ENCODE measurements around the gene PIK3R6.

Gene PIK3R6, protein sequence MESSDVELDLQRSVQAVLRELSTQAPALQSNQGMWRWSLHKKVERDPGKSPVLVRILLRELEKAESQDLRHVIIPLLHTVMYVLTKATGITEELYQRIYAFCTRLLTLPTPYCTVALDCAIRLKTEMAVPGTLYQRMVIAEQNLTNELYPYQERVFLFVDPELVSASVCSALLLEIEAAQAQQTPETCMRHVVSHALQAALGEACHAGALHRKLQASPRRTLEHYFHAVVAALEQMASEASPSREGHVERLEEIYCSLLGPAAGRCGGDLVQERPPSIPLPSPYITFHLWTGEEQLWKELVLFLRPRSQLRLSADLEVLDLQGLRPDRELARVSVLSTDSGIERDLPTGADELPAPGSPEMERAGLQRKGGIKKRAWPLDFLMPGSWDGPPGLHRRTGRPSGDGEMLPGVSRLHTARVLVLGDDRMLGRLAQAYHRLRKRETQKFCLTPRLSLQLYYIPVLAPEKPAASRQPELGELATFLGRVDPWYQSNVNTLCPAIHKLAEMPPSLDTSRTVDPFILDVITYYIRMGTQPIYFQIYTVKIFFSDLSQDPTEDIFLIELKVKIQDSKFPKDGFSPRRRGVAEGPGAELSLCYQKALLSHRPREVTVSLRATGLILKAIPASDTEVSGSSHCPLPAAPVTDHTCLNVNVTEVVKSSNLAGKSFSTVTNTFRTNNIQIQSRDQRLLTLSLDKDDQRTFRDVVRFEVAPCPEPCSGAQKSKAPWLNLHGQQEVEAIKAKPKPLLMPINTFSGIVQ

DNA sequence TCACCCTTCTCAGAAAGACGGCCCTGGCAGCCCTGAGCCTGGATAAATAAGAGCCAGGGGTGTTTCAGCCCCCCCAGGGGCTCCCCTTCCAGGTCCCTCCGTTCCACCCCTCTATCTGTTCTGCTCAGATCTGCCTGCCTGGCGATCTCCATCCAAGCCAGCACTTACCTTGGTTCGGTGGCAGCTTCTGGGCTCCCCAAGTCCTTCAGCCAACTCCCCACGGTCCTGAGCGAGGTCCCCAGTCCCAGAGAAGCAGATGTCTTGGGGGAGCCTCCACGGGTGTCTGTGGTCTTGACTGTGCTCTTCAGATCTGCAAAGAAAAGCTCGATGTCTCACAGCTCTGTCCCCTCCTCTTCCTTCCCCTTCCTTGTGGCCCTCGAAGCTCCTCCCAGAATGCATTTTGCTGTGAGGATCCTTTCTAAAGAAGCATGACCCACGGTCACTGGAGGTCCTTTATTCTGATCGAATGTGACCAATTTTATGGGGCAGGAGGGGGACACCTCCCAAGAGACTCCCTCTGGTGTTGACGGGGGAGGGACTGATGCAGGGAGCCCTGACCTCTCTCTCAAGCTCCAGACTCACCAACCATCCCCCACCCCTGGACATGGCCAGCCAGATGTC is at the start of gene PIK3R6:
Gene PIK3R6 (minus strand): TSS at position 314 of the 621 bp plus-strand sequence. CDS start 17,880 bp downstream, outside the sequence.
- no peak for DNase-seq (ENCODE audit: low read depth)

DNA sequence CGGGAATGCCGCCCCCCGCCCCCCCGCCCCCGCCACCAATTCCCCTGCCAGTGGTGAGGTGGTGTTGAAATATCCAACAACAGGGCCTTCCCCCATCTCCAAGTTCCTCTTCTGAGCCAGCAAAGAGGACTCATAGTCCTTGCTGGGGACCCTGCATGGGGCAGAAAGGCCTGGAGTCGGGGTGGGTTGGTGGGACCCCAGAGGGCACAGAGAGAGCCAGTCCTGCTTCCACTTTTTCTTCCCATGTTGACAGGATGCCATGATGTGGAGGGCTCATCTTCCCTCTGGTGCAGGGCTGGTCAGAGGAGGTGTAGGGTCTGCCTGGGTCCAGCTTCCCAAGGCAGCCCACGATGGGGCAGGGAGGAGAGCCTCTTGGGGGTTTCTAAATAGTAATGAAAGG is 49.0 kb upstream of the PIK3R6 start:
- no peak for DNase-seq (ENCODE audit: low read depth)

DNA sequence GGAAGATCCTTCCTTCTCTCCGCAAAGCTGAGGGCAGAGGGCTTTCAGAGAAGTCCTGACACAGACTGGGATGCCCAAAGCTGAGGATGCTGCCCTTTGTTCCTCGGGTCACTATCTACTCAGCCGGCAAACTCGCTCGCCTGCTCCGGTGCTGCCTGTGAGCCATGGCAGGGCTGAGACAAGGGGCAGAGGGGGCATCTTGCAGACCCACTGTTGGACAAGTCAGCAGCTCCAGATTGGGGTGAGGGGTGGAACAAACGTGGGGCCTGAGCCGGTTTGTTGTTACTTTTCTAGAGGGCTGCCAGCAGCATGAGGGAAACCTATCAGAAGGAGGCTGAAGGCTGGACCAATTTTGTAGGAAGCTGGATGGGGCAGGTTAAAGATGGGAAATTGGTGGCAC is 47.1 kb upstream of the PIK3R6 start:
- no peak for DNase-seq (ENCODE audit: low read depth)

DNA sequence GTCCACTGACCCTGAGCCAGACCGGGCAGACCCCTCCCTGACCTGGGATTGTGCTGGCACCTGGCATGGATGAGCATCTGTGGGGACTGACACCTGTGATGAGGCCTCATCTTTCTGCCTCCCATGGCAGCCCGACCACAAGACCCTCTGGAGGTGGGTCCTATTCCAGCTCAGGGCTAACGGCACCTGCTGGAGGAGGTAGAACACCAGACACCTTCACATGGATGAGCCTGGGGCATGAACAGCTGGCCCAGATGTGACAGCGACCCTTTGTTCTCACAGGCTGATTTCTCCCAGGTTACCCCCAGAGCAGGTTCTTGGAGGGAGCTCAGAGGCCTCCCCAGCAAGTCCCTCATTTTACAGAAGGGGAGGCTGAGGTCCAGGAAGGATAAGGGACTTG is 46.4 kb upstream of the PIK3R6 start:
- no peak for DNase-seq (ENCODE audit: low read depth)

DNA sequence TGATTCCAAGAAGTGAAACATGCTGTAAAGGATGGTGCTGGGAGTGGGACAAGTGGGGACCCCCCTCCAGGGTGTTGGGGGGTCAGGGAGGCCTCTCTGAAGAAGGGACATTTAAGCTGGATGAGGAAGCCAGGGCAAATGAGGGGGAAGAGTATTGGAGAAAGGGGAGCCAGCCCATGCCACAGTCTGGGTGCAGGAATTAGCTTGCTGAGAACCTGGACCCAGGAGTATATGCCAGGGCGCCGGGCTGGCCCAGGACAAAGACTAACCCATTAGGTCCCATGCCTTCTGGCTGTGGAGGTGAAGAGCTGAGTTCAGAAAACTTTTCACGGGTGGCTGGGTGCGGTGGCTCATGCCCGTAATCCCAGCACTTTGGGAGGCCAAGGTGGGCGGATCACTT is 45.6 kb upstream of the PIK3R6 start:
- no peak for DNase-seq (ENCODE audit: low read depth)

DNA sequence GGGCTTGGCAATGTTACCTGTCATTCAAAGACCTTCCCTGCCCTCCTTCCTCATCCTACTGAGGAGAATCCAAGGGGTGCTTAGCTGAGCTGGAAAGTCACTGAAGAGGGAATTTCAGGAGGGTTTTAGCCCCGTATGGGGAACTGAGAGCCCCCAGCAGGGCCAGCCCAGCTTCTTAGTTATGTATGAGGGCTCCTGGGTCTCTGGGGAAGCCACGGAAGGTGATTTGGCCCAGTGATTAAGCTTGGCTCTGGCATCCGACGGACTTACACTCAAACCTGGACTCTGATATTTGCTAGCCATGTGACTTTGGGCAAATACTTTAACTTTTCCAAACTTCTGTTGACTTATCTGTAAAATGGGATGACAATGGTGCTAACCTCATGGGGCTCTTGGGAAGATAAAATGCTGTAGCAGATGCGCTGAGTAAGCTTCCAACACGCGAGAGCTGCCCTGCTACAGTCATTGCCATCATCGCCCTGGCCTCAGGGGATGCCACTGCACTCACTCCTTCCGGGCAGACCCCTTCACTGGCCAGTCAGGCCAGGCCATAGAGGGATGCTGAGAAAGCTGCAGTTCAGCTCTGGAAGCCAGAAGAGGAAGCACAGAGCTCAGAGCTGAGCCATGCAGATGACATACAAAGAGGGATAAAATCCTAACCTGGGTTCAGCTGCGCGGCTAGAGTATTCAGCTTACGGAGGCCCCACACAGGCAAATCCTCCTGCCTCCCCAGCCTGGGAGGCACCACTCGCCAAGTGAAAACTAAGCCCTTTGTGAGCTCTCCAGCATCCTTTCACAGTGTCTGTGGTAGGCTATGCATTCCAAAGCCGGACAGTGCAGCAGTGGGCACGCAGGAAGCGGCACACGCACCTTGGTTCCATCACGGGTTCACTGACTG is 44.9 kb upstream of the PIK3R6 start:
- no peak for DNase-seq (ENCODE audit: low read depth)

DNA sequence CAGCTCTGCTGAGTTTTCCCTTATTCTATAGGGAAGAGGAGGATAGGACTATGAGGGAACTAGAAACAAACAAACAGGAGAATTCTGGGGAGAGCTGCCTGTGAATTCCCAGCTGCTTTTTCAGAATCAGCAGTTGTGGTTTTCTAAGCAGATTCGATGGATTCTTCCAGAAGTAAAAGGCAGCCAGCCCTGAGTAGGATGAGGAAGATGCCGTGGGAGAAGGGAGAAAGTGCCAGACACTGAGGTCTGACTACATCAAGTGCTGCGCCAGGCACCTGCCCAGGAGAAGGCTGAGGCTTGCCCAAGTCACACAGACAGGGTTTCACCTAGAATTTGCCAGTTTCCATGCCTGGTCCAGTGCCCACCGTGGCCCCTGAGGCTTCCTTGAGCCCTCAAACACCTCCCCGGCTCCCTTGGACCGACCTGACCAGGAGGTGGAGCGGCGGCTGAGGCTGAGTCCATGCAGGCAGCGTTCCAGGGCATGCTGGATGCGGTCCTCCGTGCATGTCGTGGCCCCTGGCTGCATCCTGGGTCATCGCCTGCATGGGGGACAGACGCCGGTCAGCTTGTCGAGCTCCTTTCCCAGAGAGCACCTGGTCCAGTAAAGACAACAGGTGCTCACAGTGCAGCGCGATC is 43.6 kb upstream of the PIK3R6 start:
- DNase-seq (ENCODE audit: low read depth), result no peak

DNA sequence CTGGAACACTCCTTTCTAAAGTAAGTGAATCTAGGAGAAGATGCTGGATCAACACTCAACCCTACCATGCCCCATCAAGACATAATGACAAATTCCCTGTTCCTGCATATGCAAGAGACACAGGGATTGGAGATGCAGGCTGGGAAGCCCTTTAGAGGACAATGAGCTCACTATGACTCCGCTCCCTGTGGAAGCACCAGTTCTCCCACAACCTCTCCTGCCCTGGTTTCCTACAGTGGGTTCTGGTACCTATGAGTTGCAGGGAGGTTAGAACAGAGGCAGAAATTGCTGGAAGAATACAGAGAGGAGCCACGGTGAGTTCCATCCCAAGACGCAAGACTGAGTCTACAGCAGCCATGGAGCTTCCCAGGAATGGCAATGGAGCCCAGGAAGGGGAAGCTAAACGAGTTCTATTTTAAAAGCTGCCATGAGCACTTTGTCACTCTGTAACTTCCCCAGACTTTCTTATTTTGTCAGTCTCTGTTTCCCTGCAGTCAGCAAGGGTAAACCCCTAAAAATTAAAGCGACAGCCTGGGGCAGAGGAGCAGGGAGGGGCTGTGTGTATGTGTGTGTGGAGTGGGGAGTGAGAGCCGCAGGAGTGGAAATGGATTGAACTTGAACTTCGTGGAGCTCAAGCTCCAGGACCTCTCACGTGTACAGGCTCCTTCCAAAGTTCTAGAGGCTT is 42.3 kb upstream of the PIK3R6 start:
- no peak for DNase-seq (ENCODE audit: low read depth)

DNA sequence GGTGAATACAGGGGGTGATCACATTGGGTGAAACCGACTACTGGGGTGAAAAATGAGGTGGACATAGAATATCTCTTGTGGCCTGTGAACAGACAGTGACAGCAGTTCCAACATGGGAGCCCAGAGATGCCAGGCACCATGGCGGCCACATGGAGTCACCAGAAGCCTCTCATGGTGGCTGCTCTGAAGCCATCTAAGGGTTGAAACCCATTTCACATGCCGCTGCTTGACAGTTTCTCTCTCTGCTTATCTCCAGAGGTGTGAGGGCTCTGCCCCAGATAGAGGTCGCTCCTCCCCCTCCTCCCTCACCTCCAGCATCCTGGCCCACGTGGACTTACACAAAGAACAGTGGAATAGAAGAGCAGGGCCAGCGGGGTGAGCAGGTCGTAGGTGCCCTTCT is 37.9 kb upstream of the PIK3R6 start:
- no peak for DNase-seq (ENCODE audit: low read depth)

DNA sequence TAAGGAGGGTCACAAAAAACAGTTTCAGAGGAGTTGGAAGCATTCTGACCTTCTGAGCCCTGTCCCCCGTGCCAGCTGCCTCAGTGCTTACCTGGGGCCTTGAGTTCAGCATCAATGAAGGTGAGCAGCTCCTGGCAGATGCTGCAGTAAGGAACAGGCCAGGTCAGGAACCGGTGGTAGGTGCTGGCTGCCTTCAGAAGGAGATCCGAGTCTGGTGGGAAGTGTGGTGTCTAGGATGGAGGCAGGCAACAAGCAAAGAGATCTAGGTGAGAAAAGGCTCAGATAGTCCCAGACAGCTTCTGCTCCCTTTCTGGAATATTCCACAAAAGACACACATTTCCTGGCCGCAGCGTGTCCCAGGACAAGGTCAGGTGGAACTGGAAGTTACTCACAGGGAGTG is 37.2 kb upstream of the PIK3R6 start:
- DNase-seq (ENCODE audit: low read depth), result no peak

DNA sequence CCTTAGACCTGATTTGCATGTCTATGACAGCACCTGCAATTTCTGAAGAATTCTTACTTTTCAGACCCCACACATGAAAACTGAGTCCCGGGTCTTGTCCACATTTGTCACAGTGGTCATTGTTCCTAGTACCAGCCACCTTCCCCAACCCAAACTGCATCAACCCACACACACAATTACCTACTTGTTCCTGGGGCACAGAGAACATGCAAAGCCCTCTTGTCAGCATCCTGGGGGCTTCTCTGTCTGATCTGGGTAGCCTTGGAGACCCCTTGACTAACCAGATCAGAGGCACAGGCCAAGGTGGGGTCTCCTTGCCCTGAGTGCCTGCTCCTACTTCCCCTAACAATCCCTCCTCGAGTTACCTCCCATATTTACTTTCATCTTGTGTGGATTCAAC is 36.7 kb upstream of the PIK3R6 start:
- DNase-seq (ENCODE audit: low read depth), result no peak

DNA sequence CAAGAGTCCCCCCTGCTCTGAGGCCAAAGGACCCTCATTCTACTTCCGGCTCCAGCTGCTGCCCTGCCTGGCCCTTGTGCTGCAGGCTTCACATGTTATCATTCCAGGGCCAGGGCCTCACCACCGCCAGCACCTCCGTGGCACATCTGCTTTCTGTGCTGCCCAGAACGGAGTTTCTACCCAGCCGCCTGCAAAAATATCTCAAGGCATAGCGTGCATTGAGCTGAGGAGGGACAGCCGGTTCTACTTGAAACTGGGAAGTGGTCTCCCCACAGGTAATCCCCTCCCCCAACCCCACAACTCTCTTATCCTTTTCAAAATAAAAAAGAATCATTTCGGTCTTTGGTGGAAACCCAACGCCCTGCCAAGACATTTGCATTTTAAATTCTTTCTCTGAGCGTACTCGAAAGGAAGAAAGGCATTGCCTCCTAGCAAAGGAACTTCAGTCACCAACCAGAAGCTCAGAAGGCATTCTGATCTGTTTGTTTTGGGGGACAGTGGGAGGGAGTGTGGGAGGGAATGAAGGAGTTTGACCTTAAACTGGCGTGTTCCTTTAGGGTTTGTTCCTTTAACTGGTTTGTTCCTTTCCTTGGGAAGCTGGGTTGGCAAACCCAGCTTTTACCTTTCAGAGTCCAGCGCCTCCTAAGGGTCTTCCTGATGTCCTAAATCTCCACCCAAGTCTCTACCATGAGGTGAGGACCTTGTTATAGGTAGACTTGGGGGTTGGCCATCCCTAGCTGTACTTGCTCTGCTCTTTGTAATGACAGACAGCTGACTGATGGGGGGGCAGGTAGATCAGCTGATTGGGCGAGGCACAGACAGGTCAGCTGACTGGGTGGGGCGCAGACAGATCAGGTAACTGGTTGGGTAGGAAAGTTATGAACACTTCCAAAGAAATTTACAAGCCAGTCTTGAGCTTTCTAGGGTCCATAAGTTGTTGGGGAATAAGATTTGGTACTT is 33.4 kb upstream of the PIK3R6 start:
- DNase-seq (ENCODE audit: low read depth), result no peak

DNA sequence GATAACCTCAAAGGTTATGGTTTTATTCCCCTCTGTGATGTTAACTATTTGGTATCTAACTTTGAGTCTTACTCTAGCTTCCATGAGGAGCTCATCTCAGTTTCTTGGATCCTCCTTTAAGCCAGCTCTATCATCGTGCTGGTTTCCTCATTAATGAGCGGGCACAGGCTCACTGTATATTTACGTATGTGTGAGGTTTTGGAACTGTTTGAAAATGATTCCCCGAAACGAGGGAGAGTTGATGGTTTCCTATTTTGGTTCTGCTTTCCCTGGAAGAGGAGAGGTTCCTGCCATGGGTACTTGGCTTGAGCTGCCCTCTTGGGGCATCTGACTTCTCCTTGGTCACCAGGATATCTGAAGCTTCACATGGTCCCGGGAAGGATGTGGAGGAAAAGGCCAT is 32.7 kb upstream of the PIK3R6 start:
- no peak for DNase-seq (ENCODE audit: low read depth)

DNA sequence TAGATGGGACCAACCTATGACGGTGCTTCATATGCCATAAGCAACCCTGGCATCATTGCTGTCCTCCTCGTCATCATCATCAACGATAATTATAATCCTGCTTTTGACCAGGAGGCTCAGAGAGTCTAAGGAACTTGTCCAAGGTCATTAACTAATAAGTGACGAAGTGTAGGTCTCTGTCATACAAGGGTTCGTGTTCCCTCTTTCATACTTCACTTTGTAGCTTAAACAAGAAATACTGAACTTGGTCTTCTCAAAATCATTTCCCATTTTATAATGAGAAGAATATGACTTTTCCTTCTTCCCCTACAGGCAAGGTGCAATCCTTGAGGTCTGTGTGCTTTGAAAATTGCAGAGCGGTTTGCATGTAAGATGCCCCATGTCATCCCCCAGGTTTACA is 31.2 kb upstream of the PIK3R6 start:
- no peak for DNase-seq (ENCODE audit: low read depth)

DNA sequence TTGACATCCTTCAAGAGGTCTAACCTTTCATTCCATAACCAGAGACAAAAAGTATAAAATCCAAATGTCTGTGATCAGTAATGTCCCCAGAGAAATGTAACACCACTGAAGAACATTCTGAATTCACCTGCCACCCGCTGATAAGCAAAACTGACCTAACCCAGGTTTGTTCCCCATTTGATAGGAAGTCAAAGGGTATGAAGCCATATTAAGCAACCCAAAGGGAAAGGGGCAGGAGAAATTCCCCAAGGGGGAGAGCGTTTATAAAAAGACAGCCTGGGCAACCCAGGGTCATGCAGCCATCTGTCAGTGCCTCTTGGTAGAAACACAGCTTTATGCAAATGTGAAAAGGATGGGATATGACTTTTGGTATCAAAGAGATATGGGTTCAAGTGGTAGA is 30.7 kb upstream of the PIK3R6 start:
- DNase-seq (ENCODE audit: low read depth), result no peak

DNA sequence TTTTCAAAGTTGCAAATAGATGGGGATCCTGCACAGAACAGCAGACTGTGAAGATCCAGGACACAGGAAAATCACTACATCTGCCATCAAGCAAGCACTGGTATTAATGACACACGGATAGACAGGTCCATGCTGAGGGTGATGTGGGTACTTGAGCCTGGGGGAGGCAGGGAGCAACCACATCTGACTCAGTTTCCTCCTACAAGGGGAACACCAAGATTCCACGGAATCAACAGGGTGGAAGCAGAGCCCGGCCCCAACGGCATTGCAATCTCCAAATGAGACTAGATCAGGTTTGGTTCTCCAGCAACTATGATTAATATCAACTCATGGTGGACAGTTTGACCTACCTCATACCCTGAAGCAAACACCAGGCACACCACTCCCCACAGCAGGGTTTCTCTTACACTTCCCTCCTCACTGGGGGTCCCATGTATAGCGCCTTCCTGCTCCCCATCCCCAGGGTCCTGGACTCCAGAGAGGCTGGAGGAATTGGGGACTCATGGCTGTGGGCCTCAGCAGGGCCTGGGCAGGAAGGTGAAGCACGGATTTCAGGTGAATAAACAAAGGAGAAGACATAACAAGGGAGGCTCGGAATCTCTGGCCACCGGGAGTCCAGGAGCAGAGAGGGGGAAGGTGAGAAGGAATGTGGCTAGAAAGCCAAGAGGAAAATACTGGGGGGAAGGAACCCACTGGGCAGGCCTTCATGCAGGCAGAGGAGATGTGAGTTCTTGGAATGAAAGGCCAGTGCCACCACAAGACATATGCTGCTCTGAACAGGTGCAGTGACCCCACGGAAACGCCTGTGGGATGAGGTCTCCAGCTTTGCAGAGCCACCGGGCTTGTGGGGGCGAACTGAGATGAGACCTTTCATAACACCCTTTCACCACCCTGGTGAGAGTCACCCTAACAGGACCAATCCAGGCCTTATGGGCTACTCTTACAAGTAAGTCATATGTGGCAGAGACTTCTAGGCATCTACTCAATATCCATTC is 29.5 kb upstream of the PIK3R6 start:
- no peak for DNase-seq (ENCODE audit: low read depth)

DNA sequence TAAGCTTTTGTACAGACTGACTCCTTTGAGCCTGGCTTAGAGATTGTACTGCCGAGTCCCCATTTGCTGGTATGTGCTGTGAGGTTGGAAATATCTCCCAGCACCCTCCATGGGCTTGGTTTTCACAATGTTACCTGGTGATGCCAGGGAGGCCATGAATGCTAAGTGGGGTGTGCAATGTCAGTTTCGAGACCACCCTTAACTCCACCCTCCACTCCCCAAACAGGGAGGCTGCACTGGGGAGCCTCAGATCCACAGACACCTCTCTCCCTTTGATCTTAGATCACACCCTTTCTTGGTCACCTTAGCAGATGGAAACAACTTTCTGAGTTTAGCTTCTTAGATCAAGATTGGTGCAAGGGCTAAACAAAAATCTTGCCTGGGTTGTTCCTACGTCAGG is 28.6 kb upstream of the PIK3R6 start:
- no peak for DNase-seq (ENCODE audit: low read depth)

Measured in GM04504 (cell line).